Neural progenitor cell (in vitro differentiated cells): Measurements from ENCODE around the gene UROC1.

Experiments
- CTCF ChIP-seq: fragments of 200-600 bp; sonication (generic); IDR thresholded peaks from 2 replicates; pipeline ENCODE4 v1.5.1; 2017; ENCODE audit warnings: antibody characterized with exemption, mild to moderate bottlenecking
- EZH2 ChIP-seq: fragments of 200-600 bp; sonication (generic); IDR thresholded peaks from 2 replicates; pipeline ENCODE4 v1.6.1; 2017; ENCODE audit warnings: antibody characterized with exemption, mild to moderate bottlenecking, moderate library complexity
- EZH2phosphoT487 ChIP-seq: fragments of 200-600 bp; sonication (generic); IDR thresholded peaks from 2 replicates; pipeline ENCODE4 v1.6.1; 2017; ENCODE audit warnings: antibody characterized with exemption

DNA sequence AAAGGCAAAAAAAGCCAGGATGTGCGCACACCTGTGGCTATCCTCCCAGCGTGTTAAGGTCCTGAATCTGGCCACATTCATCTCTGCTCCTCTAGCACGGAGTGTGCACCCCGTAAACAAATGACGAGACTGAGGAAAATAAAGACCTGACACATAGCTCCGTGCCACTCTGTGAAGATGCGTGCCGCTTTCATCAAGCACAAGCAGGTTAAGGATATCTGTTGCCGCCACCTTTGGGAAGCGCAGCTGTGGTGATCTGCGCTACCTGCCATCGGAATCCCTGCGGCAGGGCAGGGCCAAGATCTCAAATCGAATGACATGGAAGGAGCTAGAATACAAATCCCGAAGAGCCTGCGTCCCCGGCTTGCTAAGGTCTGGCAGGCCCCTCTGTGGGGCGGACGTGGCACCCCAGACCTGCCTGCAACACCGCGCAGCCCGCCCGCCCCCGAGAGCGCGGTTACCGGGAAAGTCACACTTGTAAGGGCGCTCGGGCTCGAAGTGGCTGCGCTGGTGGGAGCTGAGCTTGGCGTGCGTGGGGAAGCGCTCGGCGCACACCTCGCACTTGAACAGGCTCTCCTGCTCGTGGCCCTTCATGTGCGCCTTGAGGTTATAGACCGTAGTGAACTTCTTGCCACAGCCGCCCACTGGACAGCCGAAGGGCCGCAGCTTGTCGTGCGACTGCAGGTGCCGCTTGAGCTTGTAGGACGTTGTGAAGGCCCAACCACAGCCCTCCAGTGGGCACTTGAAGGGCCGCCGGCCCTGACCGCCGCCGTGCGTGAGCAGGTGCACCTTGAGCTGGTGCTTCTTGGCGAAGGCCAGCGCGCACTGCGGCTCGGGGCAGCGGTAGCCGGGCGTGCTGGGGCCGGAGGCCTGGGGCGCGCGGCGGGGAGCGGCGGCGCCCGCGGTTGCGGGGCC is 42.8 kb downstream of the UROC1 start:
- TF ChIP-seq CTCF (no peak), EZH2 (no peak), EZH2phosphoT487 (no peak)
